OCI-LY3 (cell line): ENCODE measurements around the gene IL26.
A peak's percentile ranks its signal among the peaks of the same experiment; 100 is the strongest.
"Not testable (repeated sequence)": the region's sequence is repeated elsewhere in the genome, so short reads cannot be mapped to it uniquely, and the experiment has no call there.

Experiments
- H2AFZ ChIP-seq: fragments of 200-600, 300-600 bp; shearing (Covaris generic); 2 replicates; pipeline ENCODE4 v1.6.0; 2014; ENCODE audit warnings: antibody characterized with exemption, low read depth, low read length
- H3K27ac ChIP-seq: fragments of 200-600, 300-600 bp; sonication (generic); 2 replicates; pipeline ENCODE4 v1.5.1; 2014; ENCODE audit warnings: mild to moderate bottlenecking, low read length, moderate library complexity, mixed read lengths
- H3K27me3 ChIP-seq: fragments of 200-600, 300-600 bp; sonication (generic); 2 replicates; pipeline ENCODE4 v1.6.1; 2014; ENCODE audit warnings: low read depth, low read length, mixed read lengths
- H3K36me3 ChIP-seq: fragments of 200-600, 300-600 bp; sonication (generic); replicated peaks from 2 replicates; pipeline ENCODE3; 2014; ENCODE audit warnings: low read depth, low read length, mixed read lengths
- H3K4me1 ChIP-seq: fragments of 300-600, 200-600 bp; sonication (generic); 2 replicates; pipeline ENCODE4 v1.6.1; 2014; ENCODE audit warnings: low read length, mixed read lengths
- H3K4me2 ChIP-seq: fragments of 200-600, 300-600 bp; sonication (generic); 2 replicates; pipeline ENCODE4 v1.6.1; 2014; ENCODE audit warnings: low read length, mixed read lengths
- H3K4me3 ChIP-seq: fragments of 300-600, 200-600 bp; sonication (generic); 2 replicates; pipeline ENCODE4 v1.5.1; 2014; ENCODE audit warnings: antibody characterized with exemption, mild to moderate bottlenecking, low read length, moderate library complexity
- H3K79me2 ChIP-seq: fragments of 300-600, 200-600 bp; shearing (Covaris generic); 2 replicates; pipeline ENCODE4 v1.6.1; 2014; ENCODE audit warnings: mild to moderate bottlenecking, low read length, mixed read lengths
- H3K9ac ChIP-seq: fragments of 300-600, 200-600 bp; shearing (Covaris generic); 2 replicates; pipeline ENCODE4 v1.6.0; 2014; ENCODE audit warnings: mild to moderate bottlenecking, low read length, moderate library complexity
- H3K9me3 ChIP-seq: fragments of 200-600, 300-600 bp; shearing (Covaris generic); 2 replicates; pipeline ENCODE4 v1.6.1; 2014; ENCODE audit warnings: low read length, mixed read lengths; ENCODE audit not compliant: insufficient read depth
- H4K20me1 ChIP-seq: fragments of 200-600, 300-600 bp; sonication (generic); 2 replicates; pipeline ENCODE4 v1.6.1; 2016; ENCODE audit warnings: low read length, mixed read lengths; ENCODE audit not compliant: insufficient read depth
- CTCF ChIP-seq: fragments of 200-600, 300-600 bp; sonication (generic); IDR thresholded peaks from 2 replicates; pipeline ENCODE4 v1.5.1; 2014; ENCODE audit warnings: antibody characterized with exemption, low read length, low read depth
- EZH2phosphoT487 ChIP-seq: fragments of 200-600 bp; shearing (Covaris generic); IDR thresholded peaks from 2 replicates; pipeline ENCODE4 v1.6.1; 2018; ENCODE audit warnings: antibody characterized with exemption, mixed run types, low read depth

Gene IL26

GRCh38 chr12:68175557-68176061, 50.0 kb downstream of the IL26 start:
- H3K27ac ChIP-seq: no peak overlapping the region
- TF ChIP-seq EZH2phosphoT487 (no peak), CTCF (no peak)
- peak overlapping the region; percentile 61 for H3K4me2 ChIP-seq
- no peaks in the 10 kb centered on the region for H3K79me2 ChIP-seq
- no peaks in the 10 kb centered on the region for H3K36me3 ChIP-seq
- H4K20me1 ChIP-seq: no peaks in the 10 kb centered on the region
- H3K4me3 ChIP-seq: peak overlapping the region; percentile 68
- H3K4me1 ChIP-seq: peaks cover 4% of the 10 kb centered on the region; the same call in 1 of the 2 replicates
- H3K27me3 ChIP-seq: 0 out of 2 replicates have a peak, but pooled peaks cover 8% of the 10 kb centered on the region
- H3K9me3 ChIP-seq: no peaks in the 10 kb centered on the region
- no peak overlapping the region for H3K9ac ChIP-seq
- peak overlapping the region; percentile 69 for H2AFZ ChIP-seq

GRCh38 chr12:68174761-68175160, 50.8 kb downstream of the IL26 start:
- H3K9me3 ChIP-seq, H3K27ac ChIP-seq, H3K9ac ChIP-seq, H3K4me2 ChIP-seq, H3K79me2 ChIP-seq, H3K36me3 ChIP-seq, H3K4me1 ChIP-seq, H2AFZ ChIP-seq, H3K4me3 ChIP-seq, H4K20me1 ChIP-seq, H3K27me3 ChIP-seq: not testable (repeated sequence)

- H3K9ac ChIP-seq: no peak overlapping the region
- H3K9me3 ChIP-seq: no peaks in the 10 kb centered on the region
- H3K36me3 ChIP-seq: no peaks in the 10 kb centered on the region
- H3K79me2 ChIP-seq: no peaks in the 10 kb centered on the region
- H3K4me2 ChIP-seq: no peak overlapping the region
- TF ChIP-seq EZH2phosphoT487 (no peak), CTCF (no peak)
- no peak overlapping the region for H2AFZ ChIP-seq
- H3K4me3 ChIP-seq: no peak overlapping the region
- H3K27ac ChIP-seq: no peak overlapping the region
- H3K27me3 ChIP-seq: 0 out of 2 replicates have a peak, but pooled peaks cover 8% of the 10 kb centered on the region
- H3K4me1 ChIP-seq: peaks cover 4% of the 10 kb centered on the region; the same call in 1 of the 2 replicates
- H4K20me1 ChIP-seq: no peaks in the 10 kb centered on the region
Observed at GRCh38 chr12:68173792-68174191, 51.8 kb downstream of the IL26 start.

GRCh38 chr12:68170726-68171125, 54.9 kb downstream of the IL26 start:
- no peak overlapping the region for H2AFZ ChIP-seq
- no peak overlapping the region for H3K4me2 ChIP-seq
- H3K4me1 ChIP-seq: peaks cover 3% of the 10 kb centered on the region; the same call in 1 of the 2 replicates
- no peak overlapping the region for H3K9ac ChIP-seq
- no peaks in the 10 kb centered on the region for H4K20me1 ChIP-seq
- H3K27me3 ChIP-seq: no peaks in the 10 kb centered on the region
- H3K9me3 ChIP-seq: no peaks in the 10 kb centered on the region
- H3K79me2 ChIP-seq: no peaks in the 10 kb centered on the region
- no peak overlapping the region for H3K27ac ChIP-seq
- H3K4me3 ChIP-seq: no peak overlapping the region
- no peaks in the 10 kb centered on the region for H3K36me3 ChIP-seq
- no peak for TF ChIP-seq CTCF
- no peak for TF ChIP-seq EZH2phosphoT487
